Gastrocnemius medialis (tissue), 4 donors: ENCODE data around the gene DPEP1. TPM values are rescaled to one million over a fixed set of nuclear protein-coding genes. Genes with fewer than 3 reads are reported as not detected.

Source experiments
- ATAC-seq, 2 donors: fragments of 150-250 bp; one replicate each; pipeline ENCODE4 v1.9.1; 2016
- DNase-seq, 2 donors: peaks; one replicate each; pipeline ENCODE4 v3.0.0-alpha.2; 2019
- H3K27ac ChIP-seq, 4 donors: fragments of 200-600 bp; sonication (generic); 1 replicate in 1 of 4; 2 replicates in 3 of 4; pipeline ENCODE4 v1.5.1; 2016 to 2018; ENCODE audit warnings: mild to moderate bottlenecking in 2 of 4, moderate library complexity in 1 of 4
- H3K27me3 ChIP-seq, 3 donors: fragments of 200-600 bp; sonication (generic) in 2 of 3; 1 replicate in 1 of 3; 2 replicates in 2 of 3; pipeline versions ENCODE4 v1.5.1 to v1.6.0; 2016 to 2019; ENCODE audit warnings: mild to moderate bottlenecking in 1 of 3, moderate library complexity in 1 of 3
- H3K36me3 ChIP-seq, 2 donors: fragments of 200-600 bp; sonication (generic) in 1 of 2; one replicate each; pipeline ENCODE4 v1.5.1; 2017 to 2018
- H3K4me1 ChIP-seq, 2 donors: fragments of 200-600 bp; sonication (generic) in 1 of 2; one replicate each; pipeline ENCODE4 v1.5.1; 2016 to 2017; ENCODE audit warnings: mild to moderate bottlenecking in 2 of 2
- H3K4me3 ChIP-seq, 4 donors: fragments of 200-600 bp; sonication (generic) in 3 of 4; 1 replicate in 1 of 4; 2 replicates in 3 of 4; pipeline ENCODE4 v1.5.1; 2016 to 2019; ENCODE audit warnings: mild to moderate bottlenecking in 2 of 4
- H3K9me3 ChIP-seq, 3 donors: fragments of 200-600 bp; sonication (generic) in 2 of 3; 1 replicate in 1 of 3; 2 replicates in 2 of 3; pipeline ENCODE4 v1.5.1; 2016 to 2019
- CTCF ChIP-seq, 5 experiments: fragments of 450-650 bp in 3 of 5; fragments of 200-600 bp in 2 of 5; sonication (generic) in 2 of 5; IDR thresholded peaks in 4 of 5; conservative IDR thresholded peaks in 1 of 5; 1 replicate in 4 of 5; 2 replicates in 1 of 5; pipeline ENCODE4 v1.5.1; 2016 to 2019; ENCODE audit warnings: antibody characterized with exemption in 5 of 5, mild to moderate bottlenecking in 3 of 5, moderate library complexity in 3 of 5
- POLR2A ChIP-seq, 2 donors: fragments of 450-650 bp; IDR thresholded peaks; one replicate each; pipeline ENCODE4 v1.6.1; 2017; ENCODE audit warnings: antibody characterized with exemption in 2 of 2, mild to moderate bottlenecking in 2 of 2, moderate library complexity in 2 of 2
- in situ Hi-C, 4 donors: fragments of 200-750 bp; cut with MboI; loops; one replicate each; pipeline versions ENCODE4 v1.15.0 to v1.8.0; 2017; ENCODE audit warnings: low sequenced_read_pairs in 4 of 4
- intact Hi-C: fragments of 100-400 bp; cut with DNase I; formaldehyde crosslinking; loops from one replicate; pipeline ENCODE4 v1.15.1; 2023; ENCODE audit warnings: low total_unique reads
- total RNA-seq, 4 donors: library from RNA; depleted of rRNA; stranded (reverse); fragments of >200 nt; gene quantifications; one replicate each; pipeline versions ENCODE4 v1.1.0 to v1.2.3, GENCODE V29; 2016

DPEP1 gene
- total RNA-seq, 4 donors from 2014 or later = not detected

- TF ChIP-seq CTCF (IDR thresholded peaks at IDR 0.05 in 4 of 5, conservative IDR thresholded peaks at IDR 0.05 in 1 of 5) (no peak), POLR2A (IDR thresholded peaks at IDR 0.05) (no peak)
- Histone ChIP-seq H3K27me3 (peaks cover 25 to 39% (median 32%) of the 10 kb centered on the region in 3 donors), H3K27ac (no peak overlapping the region), H3K36me3 (no peaks in the 10 kb centered on the region), H3K4me3 (no peak overlapping the region), H3K4me1 (peaks cover 0 to 3% of the 10 kb centered on the region in 2 donors), H3K9me3 (no peaks in the 10 kb centered on the region)
- DNase-seq (no peak), ATAC-seq (no peak)
- in situ Hi-C loops (no loop called here), intact Hi-C loops (no loop called here)
Observed at GRCh38 chr16:89579351-89579750, 34.1 kb upstream of the DPEP1 start.

DNA sequence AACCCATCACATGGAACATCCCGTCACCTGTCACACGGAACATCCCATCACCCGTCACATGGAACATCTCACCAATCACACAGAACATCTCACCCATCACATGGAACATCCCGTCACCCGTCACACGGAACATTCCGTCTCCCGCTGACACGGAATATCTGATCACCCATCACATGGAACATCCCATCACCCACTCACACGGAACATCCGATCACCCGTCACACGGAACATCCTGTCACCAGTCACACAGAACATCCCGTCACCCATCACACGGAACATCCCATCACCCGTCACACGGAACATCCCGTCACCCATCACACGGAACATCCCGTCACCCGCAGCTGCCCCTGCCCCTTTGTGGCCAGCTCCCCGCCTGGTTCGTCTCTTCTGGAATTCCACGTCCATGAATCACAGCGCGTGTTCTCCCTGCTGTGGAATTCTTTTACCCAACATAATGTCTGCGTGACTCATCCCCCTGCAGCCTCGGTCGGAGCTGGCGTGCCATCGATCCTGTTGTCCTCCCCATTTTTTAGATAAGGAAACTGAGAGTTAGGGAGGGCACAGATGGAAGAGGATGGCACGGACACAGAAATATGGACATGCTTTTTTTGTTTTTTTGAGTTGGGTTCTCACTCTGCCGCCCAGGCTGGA lies 32.3 kb upstream of the DPEP1 start:
- H3K27me3 ChIP-seq = peaks cover 13 to 24% (median 17%) of the 10 kb centered on the region in 3 donors
- ATAC-seq (no peak), DNase-seq (no peak)
- H3K9me3 ChIP-seq = no peaks in the 10 kb centered on the region
- intact Hi-C loops = no loop called here
- in situ Hi-C loops = no loop called here
- TF ChIP-seq CTCF (IDR thresholded peaks at IDR 0.05 in 4 of 5, conservative IDR thresholded peaks at IDR 0.05 in 1 of 5) (no peak), POLR2A (IDR thresholded peaks at IDR 0.05) (no peak)
- no peaks in the 10 kb centered on the region for H3K4me1 ChIP-seq
- no peaks in the 10 kb centered on the region for H3K36me3 ChIP-seq
- no peak overlapping the region for H3K4me3 ChIP-seq
- no peak overlapping the region for H3K27ac ChIP-seq

- in situ Hi-C loops = no loop called here
- Histone ChIP-seq H3K9me3 (no peaks in the 10 kb centered on the region), H3K27ac (no peak overlapping the region), H3K4me1 (no peaks in the 10 kb centered on the region), H3K36me3 (no peaks in the 10 kb centered on the region), H3K4me3 (no peak overlapping the region), H3K27me3 (peaks cover 5 to 17% (median 9%) of the 10 kb centered on the region in 3 donors)
- ATAC-seq (no peak), DNase-seq (no peak)
- TF ChIP-seq CTCF (IDR thresholded peaks at IDR 0.05 in 4 of 5, conservative IDR thresholded peaks at IDR 0.05 in 1 of 5) (no peak), POLR2A (IDR thresholded peaks at IDR 0.05) (no peak)
- intact Hi-C loops = no loop called here
Observed at GRCh38 chr16:89581861-89582563, 31.4 kb upstream of the DPEP1 start.

DNA sequence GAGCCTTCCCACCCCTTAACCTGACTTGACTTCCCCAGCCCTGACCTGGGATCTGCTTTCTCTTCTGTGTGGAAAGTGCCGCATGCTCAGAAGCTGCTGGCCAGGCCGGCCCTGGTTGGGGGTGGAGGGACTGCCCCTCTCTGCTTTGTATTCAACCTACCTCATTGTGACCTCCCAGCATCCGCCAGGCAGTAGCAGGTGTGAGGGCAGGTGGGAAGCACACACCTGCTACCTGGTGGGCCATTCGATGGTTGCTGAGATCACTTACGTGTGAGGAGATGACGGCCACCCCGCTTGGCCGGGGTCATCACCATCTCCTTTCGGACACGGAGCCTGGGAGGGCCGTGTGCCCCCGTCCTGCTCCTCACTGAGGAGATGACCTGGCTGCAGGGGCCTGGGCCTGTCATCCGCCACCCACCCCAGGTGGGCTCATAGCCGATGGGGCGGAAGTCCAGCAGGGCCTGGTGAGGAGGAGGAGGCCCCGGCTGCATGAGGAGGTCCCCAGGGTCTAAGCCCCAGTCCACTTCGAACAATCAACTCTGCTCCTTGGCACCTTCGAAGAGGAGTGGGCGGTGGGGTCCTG lies 30.7 kb upstream of the DPEP1 start:
- no peaks in the 10 kb centered on the region for H3K36me3 ChIP-seq
- ATAC-seq (no peak), DNase-seq (no peak)
- H3K27me3 ChIP-seq = peaks cover under 1 to 10% (median 2%) of the 10 kb centered on the region in 3 donors
- no peaks in the 10 kb centered on the region for H3K4me1 ChIP-seq
- TF ChIP-seq CTCF (IDR thresholded peaks at IDR 0.05 in 4 of 5, conservative IDR thresholded peaks at IDR 0.05 in 1 of 5) (no peak), POLR2A (IDR thresholded peaks at IDR 0.05) (no peak)
- H3K9me3 ChIP-seq = no peaks in the 10 kb centered on the region
- no peak overlapping the region for H3K27ac ChIP-seq
- no peak overlapping the region for H3K4me3 ChIP-seq
- intact Hi-C loops (no loop called here), in situ Hi-C loops (no loop called here)
